ENCODE results near the gene CELA2A. TPM values are rescaled to one million over a fixed set of nuclear protein-coding genes. Genes with fewer than 3 reads are reported as not detected.
A peak's percentile ranks its signal among the peaks of the same experiment; 100 is the strongest.
"Not testable (repeated sequence)": the region's sequence is repeated elsewhere in the genome, so short reads cannot be mapped to it uniquely, and the experiment has no call there.

The CELA2A gene
- total RNA-seq, 1 donor from 2014 or later: not detected

GRCh38 chr1:15504436-15504835 is 47.9 kb downstream of the CELA2A start:
- no peak for DNase-seq

GRCh38 chr1:15506831-15507230 is 50.3 kb downstream of the CELA2A start:
- no peak for DNase-seq

- DNase-seq: no peak
Observed at GRCh38 chr1:15507278-15507677, 50.7 kb downstream of the CELA2A start.

GRCh38 chr1:15508700-15509487 is 52.4 kb downstream of the CELA2A start:
- DNase-seq: no peak

- peak; percentile 32 for DNase-seq
Observed at GRCh38 chr1:15509586-15509985, 53.1 kb downstream of the CELA2A start.

GRCh38 chr1:15510611-15511405 is 54.3 kb downstream of the CELA2A start:
- no peak for DNase-seq

GRCh38 chr1:15513192-15513591 is 56.7 kb downstream of the CELA2A start:
- no peak for DNase-seq

- no peak for DNase-seq
Observed at GRCh38 chr1:15513919-15514318, 57.4 kb downstream of the CELA2A start.

- DNase-seq: not testable (repeated sequence)
Observed at GRCh38 chr1:15514557-15514956, 58.0 kb downstream of the CELA2A start.

- DNase-seq: peak; percentile 29
Observed at GRCh38 chr1:15515022-15515663, 58.6 kb downstream of the CELA2A start.

GRCh38 chr1:15519625-15520024 is 63.1 kb downstream of the CELA2A start:
- no peak for DNase-seq

GRCh38 chr1:15521206-15521906 is 64.8 kb downstream of the CELA2A start:
- DNase-seq: not testable (repeated sequence)

Other genes with a start within 250 kb of the CELA2A start
- gene FHAD1, start 209.5 kb upstream of the CELA2A start, total RNA-seq: under 0.01 and 0.23 TPM in 2 replicates
- gene EFHD2, start 46.8 kb upstream of the CELA2A start, total RNA-seq: 54.1 and 66.8 TPM in 2 replicates
- not detected in 2 replicates for gene CTRC, start 18.3 kb upstream of the CELA2A start, total RNA-seq
- not detected in 2 replicates for gene CELA2B, start 19.4 kb downstream of the CELA2A start, total RNA-seq
- gene CASP9, start 67.5 kb downstream of the CELA2A start, total RNA-seq: 5.5 and 11.9 TPM in 2 replicates
- gene DNAJC16, start 70.1 kb downstream of the CELA2A start, total RNA-seq: 15.1 and 16.8 TPM in 2 replicates
- 0.34 and 1.2 TPM in 2 replicates for gene AGMAT, start 128.3 kb downstream of the CELA2A start, total RNA-seq
- 18.9 and 22.9 TPM in 2 replicates for gene DDI2, start 160.7 kb downstream of the CELA2A start, total RNA-seq
- gene PLEKHM2, start 227.6 kb downstream of the CELA2A start, total RNA-seq: 61.8 and 77.2 TPM in 2 replicates